Measurements from ENCODE around the gene LPCAT1. TPM values are rescaled to one million over a fixed set of nuclear protein-coding genes. Genes with fewer than 3 reads are reported as not detected.

Gene LPCAT1
- total and polyA plus RNA-seq, 2 of the 4 experiments (the other 2 are of a cell fraction), result 17.7 to 33.6 TPM

DNA sequence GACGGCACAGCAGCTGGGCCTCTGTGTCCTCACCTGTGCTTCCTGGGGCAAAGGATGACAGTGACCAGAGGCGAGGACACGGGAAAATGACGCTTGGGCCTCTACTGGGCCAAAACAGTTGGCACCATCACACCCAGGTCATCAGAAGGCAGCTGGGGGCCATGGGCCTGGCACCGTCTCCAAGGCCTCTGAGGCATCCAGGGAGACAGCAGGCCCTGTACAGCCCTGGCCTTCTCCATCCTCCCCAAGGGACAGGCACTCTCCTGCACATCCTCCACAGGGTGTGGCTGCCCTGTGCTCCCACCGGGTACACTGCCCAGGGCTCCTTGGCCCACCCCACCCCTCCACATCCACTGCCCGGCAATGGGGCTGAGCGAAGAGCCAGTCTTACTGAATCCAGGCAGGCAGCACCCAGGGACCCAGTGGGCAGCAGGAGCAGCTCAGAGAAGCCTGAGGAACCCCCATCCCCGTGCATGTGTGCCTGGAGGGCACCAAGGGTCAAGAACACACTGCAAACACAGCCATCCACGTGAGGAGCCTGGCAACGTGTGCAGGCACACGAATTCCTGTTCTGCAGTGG is 4.0 kb downstream of the LPCAT1 start:
- no peak overlapping the region for H2AK9ac ChIP-seq (replicated peaks; ENCODE audit: low read depth, low read length, poor library complexity)
- DNase-seq (no peak), ATAC-seq (ENCODE audit: low read depth) (no peak)
- no TSS peak for BruUV-seq (replicated peaks)
- intact Hi-C loops (cut with micrococcal nuclease), result loop anchor here (5.0 kb wide), 2 partner anchors 42 to 123 kb away; no protein-coding TSS in a partner anchor
- 95% methylated on average over 8 of the region's 12 CpGs; no CpG with 5 or more reads in 1 of the 2 experiments for WGBS, 2 experiments (ENCODE audit: extremely low coverage in 2 of 2, insufficient read length in 1 of 2)
- no peaks in the 10 kb centered on the region for H3K27me3 ChIP-seq (ENCODE audit: control insufficient read depth, insufficient read depth, low read length)
- H3K9me1 ChIP-seq (ENCODE audit: insufficient read depth, low read length), result peaks cover 24% of the 10 kb centered on the region
- H4K5ac ChIP-seq (ENCODE audit: low read depth, low read length), result no peak overlapping the region
- H2AFZ ChIP-seq (replicated peaks; ENCODE audit: low read length, poor library complexity), result no peak overlapping the region
- H3K4me3 ChIP-seq (ENCODE audit: insufficient read depth, low read depth, low read length), result no peak overlapping the region
- no peak overlapping the region for H3K27ac ChIP-seq (ENCODE audit: insufficient read depth, low read length)
- no peaks in the 10 kb centered on the region for H3K9me3 ChIP-seq (ENCODE audit: control insufficient read depth, insufficient read depth, low read length)
- peaks cover 28% of the 10 kb centered on the region for H3K36me3 ChIP-seq (ENCODE audit: control insufficient read depth, insufficient read depth, low read length)
- H3K56ac ChIP-seq (ENCODE audit: extremely low read depth, insufficient read depth, low read length), result no peak overlapping the region
- in situ Hi-C loops (cut with MboI; ENCODE audit: low sequenced_read_pairs), result no loop called here
- H2AK5ac ChIP-seq (ENCODE audit: low read depth, low read length), result peak overlapping the region; percentile 17; the same call in 1 of the 2 replicates
- H3K18ac ChIP-seq (ENCODE audit: low read depth, low read length), result no peak overlapping the region
- H4K20me1 ChIP-seq (ENCODE audit: insufficient read depth, low read length), result peaks cover 72% of the 10 kb centered on the region
- ChIA-PET POLR2A (ENCODE audit: unreplicated experiment) (no interaction called here), CTCF (no interaction called here)
- H3K23ac ChIP-seq (ENCODE audit: low read depth, low read length), result no peak overlapping the region
- H3K9ac ChIP-seq (ENCODE audit: low read depth, low read length), result no peak overlapping the region
- H4K8ac ChIP-seq (ENCODE audit: low read depth in 2 of 2, low read length in 2 of 2), result no peak overlapping the region
- peaks cover 23 to 70% of the 10 kb centered on the region in 2 experiments; a peak in 3 of 4 replicates for H3K79me1 ChIP-seq (ENCODE audit: low read depth in 1 of 2, low read length in 2 of 2)
- dilution Hi-C loops (cut with HindIII; ENCODE audit: low sequenced_read_pairs, unreplicated experiment), result no loop called here
- TF ChIP-seq BHLHE40 (IDR thresholded peaks at IDR 0.05; ENCODE audit: low read depth, low read length), result no peak
- no peak for TF ChIP-seq RAD21 (IDR thresholded peaks at IDR 0.05; ENCODE audit: low read length)
- TF ChIP-seq, protein P1, sequence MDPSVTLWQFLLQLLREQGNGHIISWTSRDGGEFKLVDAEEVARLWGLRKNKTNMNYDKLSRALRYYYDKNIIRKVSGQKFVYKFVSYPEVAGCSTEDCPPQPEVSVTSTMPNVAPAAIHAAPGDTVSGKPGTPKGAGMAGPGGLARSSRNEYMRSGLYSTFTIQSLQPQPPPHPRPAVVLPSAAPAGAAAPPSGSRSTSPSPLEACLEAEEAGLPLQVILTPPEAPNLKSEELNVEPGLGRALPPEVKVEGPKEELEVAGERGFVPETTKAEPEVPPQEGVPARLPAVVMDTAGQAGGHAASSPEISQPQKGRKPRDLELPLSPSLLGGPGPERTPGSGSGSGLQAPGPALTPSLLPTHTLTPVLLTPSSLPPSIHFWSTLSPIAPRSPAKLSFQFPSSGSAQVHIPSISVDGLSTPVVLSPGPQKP (IDR thresholded peaks at IDR 0.05; ENCODE audit: borderline replicate concordance, low read depth, low read length), result no peak
- TF ChIP-seq RFX5 (IDR thresholded peaks at IDR 0.05; ENCODE audit: low read depth, low read length), result no peak
- no peak for TF ChIP-seq CEBPB (IDR thresholded peaks at IDR 0.05; ENCODE audit: low read depth, low read length)
- TF ChIP-seq RCOR1 (IDR thresholded peaks at IDR 0.05; ENCODE audit: insufficient replicate concordance, low read length), result no peak
- TF ChIP-seq NFE2L2 (IDR thresholded peaks at IDR 0.05; ENCODE audit: low read depth, low read length), result no peak
- TF ChIP-seq MAZ (IDR thresholded peaks at IDR 0.05; ENCODE audit: borderline replicate concordance, low read depth, low read length), result no peak
- TF ChIP-seq SMC3 (IDR thresholded peaks at IDR 0.05; ENCODE audit: low read depth, low read length), result no peak
- no peak overlapping the region for H4K91ac ChIP-seq (ENCODE audit: insufficient read depth, low read depth, low read length)
- no peak overlapping the region for H2BK5ac ChIP-seq (ENCODE audit: low read depth, low read length, poor library complexity, severe bottlenecking)
- no peak overlapping the region for H3K4ac ChIP-seq (ENCODE audit: low read depth, low read length)
- no peak overlapping the region for H2BK15ac ChIP-seq (ENCODE audit: low read depth, low read length)
- H3K4me1 ChIP-seq (ENCODE audit: control insufficient read depth, insufficient read depth, low read length), result peaks cover 33% of the 10 kb centered on the region
- H2BK120ac ChIP-seq (ENCODE audit: low read depth, low read length), result no peak overlapping the region
- no peak overlapping the region for H3K14ac ChIP-seq (replicated peaks; ENCODE audit: low read depth, low read length)
- no peak overlapping the region for H2BK20ac ChIP-seq (ENCODE audit: low read depth, low read length)
- H3K4me2 ChIP-seq (ENCODE audit: low read depth, low read length), result no peak overlapping the region

Measured in IMR-90 (cell line).